Measurements from ENCODE around the gene ATP5ME.

The ATP5ME gene

GRCh38 chr4:627347-628125 lies 46.5 kb downstream of the ATP5ME start:
- DNase-seq, result no peak
- CTCF ChIA-PET, result no interaction called here
- H3K27ac Mint-ChIP-seq, result no peak overlapping the region
- no peaks in the 10 kb centered on the region for H3K27me3 Mint-ChIP-seq
- no peak overlapping the region for H3K4me3 Mint-ChIP-seq
- H3K36me3 Mint-ChIP-seq, result no peaks in the 10 kb centered on the region
- H3K9me3 Mint-ChIP-seq, result peaks cover 23% of the 10 kb centered on the region
- no peaks in the 10 kb centered on the region for H3K4me1 Mint-ChIP-seq

- no peak for DNase-seq
- Mint-ChIP-seq H3K9me3 (peaks cover 15% of the 10 kb centered on the region), H3K27ac (no peak overlapping the region), H3K4me1 (no peaks in the 10 kb centered on the region), H3K27me3 (no peaks in the 10 kb centered on the region), H3K4me3 (no peak overlapping the region), H3K36me3 (no peaks in the 10 kb centered on the region)
- CTCF ChIA-PET, result no interaction called here
Observed at GRCh38 chr4:626201-627091, 47.6 kb downstream of the ATP5ME start.

- no peak for DNase-seq
- CTCF ChIA-PET, result no interaction called here
- Mint-ChIP-seq H3K27ac (no peak overlapping the region), H3K27me3 (no peaks in the 10 kb centered on the region), H3K4me3 (no peak overlapping the region), H3K4me1 (no peaks in the 10 kb centered on the region), H3K9me3 (peaks cover 8% of the 10 kb centered on the region), H3K36me3 (no peaks in the 10 kb centered on the region)
Observed at GRCh38 chr4:625631-626161, 48.4 kb downstream of the ATP5ME start.

- H3K36me3 Mint-ChIP-seq, result no peaks in the 10 kb centered on the region
- H3K4me3 Mint-ChIP-seq, result no peak within 1 kb of the TSS
- H3K27ac Mint-ChIP-seq, result no peak within 1 kb of the TSS
- H3K27me3 Mint-ChIP-seq, result no peaks in the 10 kb centered on the region
- H3K4me1 Mint-ChIP-seq, result no peaks in the 10 kb centered on the region
- CTCF ChIA-PET, result no interaction called here
- DNase-seq, result no peak
- peaks cover 11% of the 10 kb centered on the region for H3K9me3 Mint-ChIP-seq
Observed at GRCh38 chr4:624705-625590, 49.1 kb downstream of the ATP5ME start, which contains the start of gene PDE6B. Gene PDE6B (plus strand): TSS chr4:625573. CDS start chr4:625627, 54 bp downstream.

- Mint-ChIP-seq H3K36me3 (no peaks in the 10 kb centered on the region), H3K4me1 (no peaks in the 10 kb centered on the region), H3K27ac (no peak overlapping the region), H3K9me3 (peaks cover 11% of the 10 kb centered on the region), H3K4me3 (no peak overlapping the region), H3K27me3 (no peaks in the 10 kb centered on the region)
- CTCF ChIA-PET, result no interaction called here
- DNase-seq, result no peak
Observed at GRCh38 chr4:623914-624566, 50.0 kb downstream of the ATP5ME start.

GRCh38 chr4:622996-623913 lies 50.8 kb downstream of the ATP5ME start:
- CTCF ChIA-PET, result no interaction called here
- no peaks in the 10 kb centered on the region for H3K27me3 Mint-ChIP-seq
- no peak overlapping the region for H3K27ac Mint-ChIP-seq
- H3K9me3 Mint-ChIP-seq, result peaks cover 11% of the 10 kb centered on the region
- H3K36me3 Mint-ChIP-seq, result no peaks in the 10 kb centered on the region
- H3K4me3 Mint-ChIP-seq, result no peak overlapping the region
- H3K4me1 Mint-ChIP-seq, result no peaks in the 10 kb centered on the region
- DNase-seq, result no peak
